HG03565 (cell line): ENCODE results near the gene RPTN.

Experiments used
- ATAC-seq: cut with Tn5 transposase; IDR thresholded peaks from one replicate; pipeline ENCODE4 v1.9.1; 2021; ENCODE audit warnings: mild to moderate bottlenecking, moderate library complexity; ENCODE audit not compliant: unreplicated experiment

The RPTN gene

DNA sequence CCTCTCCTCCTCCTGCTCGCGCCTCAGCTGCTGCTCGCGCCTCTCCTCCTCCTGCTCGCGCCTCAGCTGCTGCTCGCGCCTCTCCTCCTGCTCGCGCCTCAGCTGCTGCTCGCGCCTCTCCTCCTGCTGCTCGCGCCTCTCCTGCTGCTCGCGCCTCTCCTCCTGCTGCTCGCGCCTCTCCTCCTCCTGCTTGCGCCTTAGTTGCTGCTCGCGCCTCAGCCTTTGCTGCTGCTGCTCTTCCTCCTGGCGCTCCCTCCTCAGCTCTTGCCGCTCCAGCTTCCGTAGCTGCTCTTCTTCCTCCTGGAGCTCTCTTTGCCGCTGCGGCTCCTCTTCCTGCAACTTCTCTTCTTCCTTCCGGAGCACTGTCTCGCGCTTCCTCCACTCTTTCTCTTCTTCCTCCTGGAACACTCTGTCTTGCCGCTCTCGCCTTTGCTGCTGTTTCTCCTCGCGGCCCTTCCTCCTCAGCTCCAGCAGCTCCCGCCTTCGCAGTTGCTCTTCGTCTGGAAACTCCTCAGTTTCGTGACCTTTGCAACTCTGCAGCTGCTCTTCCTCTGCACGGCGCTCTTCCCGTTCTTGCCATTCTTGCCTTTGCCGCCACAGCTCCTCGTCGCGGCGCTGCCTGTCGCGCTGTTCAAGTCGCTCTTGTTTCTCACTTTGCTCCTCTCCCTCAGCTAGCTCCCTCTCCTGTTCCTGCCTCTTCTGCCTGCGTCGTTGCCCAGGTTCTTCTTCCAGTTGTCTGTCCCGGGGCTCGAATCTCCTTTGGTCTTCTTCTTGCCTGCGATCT, 46.7 kb downstream of the RPTN start:
- no peak for ATAC-seq

DNA sequence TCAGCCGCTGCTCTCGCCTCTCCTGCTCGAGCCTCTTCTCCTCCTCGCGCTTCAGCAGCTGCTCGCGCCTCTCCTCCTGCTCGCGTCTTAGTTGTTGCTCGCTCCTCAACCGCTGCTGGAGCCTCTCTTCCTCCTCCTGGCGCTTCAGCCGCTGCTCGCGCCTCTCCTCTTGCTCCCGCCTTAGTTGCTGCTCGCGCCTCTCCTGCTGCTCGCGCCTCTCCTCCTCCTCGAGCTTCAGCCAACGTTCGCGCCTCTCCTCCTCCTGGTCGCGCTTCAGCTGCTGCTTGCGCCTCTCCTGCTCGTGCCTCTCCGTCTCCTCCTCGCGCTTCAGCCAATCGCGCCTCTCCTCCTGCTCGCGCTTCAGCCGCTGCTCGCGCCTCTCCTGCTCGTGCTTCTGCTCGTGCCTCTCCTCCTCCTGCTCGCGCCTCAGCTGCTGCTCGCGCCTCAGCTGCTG, 47.5 kb downstream of the RPTN start:
- no peak for ATAC-seq

DNA sequence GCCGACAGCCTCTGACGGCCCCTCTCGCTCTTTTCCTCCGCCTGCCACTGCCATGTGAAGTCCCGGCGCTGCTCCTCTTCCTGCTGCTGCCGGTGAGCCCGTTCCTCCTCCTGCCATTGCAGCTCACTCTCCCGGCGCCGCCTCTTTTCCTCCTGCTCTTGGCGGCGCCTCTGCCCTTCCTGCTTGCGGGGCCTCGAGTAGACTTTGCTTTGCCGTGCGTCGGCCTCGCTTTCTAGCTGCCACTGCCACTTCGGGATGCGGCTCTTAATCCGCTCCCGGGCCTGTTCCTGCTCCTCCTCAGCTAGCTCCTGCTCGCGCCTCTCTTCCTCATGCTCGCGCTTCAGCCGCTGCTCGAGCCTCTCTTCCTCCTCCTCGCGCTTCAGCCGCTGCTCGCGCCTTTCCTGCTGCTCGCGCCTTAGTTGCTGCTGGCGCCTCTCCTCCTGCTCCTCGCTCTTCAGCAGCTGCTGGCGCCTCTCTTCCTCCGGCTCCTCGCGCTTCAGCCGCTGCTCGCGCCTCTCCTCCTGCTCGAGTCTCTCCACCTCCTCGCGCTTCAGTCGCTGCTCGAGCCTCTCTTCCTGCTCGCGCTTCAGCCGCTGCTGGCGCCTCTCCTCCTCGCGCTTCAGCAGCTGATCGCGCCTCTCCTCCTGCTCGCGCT, 48.0 kb downstream of the RPTN start:
- ATAC-seq, result no peak

DNA sequence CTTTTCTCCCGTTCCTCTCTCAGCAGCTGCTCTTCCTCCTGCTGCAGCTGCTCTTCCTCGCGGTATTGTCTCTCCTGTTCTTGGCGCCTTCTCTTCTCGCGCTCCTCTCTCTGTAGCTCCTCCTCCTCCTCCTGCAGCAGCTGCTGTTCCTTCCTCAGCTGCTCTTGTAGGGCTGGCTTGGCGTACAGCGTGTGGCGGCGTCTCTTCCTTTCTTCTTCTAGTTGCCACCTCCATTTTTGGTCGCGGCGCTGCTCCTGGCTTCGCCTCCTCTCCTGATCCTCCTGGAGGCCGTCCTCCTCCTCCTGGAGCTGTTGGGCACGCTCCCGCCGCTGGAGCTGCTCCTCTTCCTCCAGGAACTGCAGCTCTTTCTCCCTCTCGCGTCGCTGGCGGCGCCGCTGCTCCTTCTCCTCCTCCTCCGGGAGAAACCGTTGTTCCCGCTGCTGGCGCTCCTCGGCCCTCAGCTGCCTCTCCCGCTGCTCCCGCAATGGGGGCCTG, 48.6 kb downstream of the RPTN start:
- no peak for ATAC-seq

GRCh38 chr1:152109998-152110294, 49.1 kb downstream of the RPTN start:
- no peak for ATAC-seq

DNA sequence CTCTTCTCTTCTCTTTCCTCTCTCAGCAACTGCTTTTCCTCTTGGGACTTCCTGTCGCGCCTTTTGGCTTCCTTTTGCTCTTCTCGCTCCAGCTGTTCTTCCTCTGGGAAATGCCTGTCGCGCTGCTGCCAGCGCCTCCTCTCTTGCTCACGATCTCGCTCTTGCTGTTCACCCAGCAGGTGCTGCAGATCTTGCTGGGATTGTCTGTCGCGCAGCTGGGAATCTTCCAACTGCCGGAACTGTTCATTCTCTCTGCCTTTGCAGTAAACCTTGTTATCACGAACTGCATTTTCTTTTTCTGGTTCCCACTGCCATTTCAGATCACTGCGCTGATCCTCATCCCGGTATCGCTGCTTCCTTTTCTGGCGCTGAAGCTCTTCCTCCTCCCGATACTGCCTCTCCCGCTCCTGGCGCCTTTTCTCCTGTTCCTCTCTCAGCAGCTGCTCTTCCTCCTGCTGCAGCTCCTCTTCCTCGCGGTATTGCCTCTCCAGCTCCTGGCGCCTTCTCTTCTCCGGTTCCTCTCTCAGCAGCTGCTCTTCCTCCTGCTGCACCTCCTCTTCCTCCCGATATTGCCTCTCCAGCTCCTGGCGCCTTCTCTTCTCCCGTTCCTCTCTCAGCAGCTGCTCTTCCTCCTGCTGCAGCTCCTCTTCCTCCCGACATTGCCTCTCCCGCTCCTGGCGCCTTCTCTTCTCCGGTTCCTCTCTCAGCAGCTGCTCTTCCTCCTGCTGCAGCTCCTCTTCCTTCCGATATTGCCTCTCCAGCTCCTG, 49.6 kb downstream of the RPTN start:
- ATAC-seq, result no peak

DNA sequence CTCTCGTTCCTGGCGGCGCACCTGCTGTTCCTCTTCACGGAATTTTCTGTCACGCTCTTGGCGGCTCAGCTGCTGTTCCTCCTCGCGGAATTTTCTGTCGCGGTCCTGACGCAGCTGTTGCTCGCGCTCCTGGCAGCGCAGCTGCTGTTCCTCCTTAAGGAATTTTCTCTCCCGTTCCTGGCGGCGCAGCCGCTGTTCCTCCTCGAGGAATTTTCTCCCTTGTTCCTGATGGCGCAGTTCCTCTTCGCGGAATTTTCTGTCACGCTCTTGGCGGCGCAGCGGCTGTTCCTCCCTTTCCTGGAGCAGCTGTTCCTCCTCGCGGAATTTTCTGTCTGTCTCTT, 50.2 kb downstream of the RPTN start:
- no peak for ATAC-seq

- ATAC-seq, result no peak
Observed at GRCh38 chr1:152107984-152108881, 50.8 kb downstream of the RPTN start.

DNA sequence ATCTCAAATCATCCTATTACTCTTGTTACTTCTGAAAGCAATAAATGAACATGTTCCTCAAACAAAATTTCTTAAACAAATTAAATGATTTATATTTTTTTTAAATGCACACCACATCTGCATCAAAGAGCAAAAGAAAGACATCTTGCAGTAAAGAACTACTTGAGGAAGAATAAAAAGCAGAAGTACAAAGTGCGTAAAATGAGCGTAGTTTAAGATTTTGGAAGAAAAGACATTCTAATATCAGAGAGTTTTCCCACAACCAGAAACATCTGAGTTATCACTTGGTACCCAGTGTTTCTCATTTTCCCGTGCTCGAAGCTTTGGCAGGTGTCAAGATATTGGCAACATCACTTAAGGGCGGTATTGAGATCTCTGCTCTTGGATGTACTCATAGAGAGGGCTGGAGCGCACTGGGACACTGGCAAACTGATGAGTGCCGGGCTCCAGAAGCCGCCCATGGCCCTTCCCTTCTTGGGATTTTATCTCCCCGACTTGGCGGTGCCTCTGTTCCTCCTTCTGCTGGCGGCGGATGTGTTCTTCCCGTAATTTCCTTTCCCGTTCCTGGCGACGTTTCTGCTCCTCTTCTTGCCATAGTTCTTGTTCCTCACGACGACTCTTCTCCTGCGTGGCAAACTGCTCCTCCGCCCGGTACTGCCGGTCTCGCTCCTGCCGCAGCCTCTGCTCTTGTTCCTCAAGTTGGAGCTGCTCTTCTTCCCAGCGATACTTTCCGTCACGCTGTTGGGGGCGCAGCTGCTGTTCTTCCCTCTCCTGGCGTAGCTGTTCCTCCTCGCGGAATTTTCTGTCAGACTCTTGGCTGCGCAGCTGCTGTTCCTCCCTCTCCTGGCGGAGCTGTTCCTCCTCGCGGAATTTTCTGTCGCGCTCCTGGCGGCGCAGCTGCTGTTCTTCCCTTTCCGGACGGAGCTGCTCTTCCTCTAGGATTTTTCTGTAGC, 51.7 kb downstream of the RPTN start:
- no peak for ATAC-seq

GRCh38 chr1:152104854-152105253, 54.2 kb downstream of the RPTN start:
- no peak for ATAC-seq
